ENCODE results near the gene UBE2QL1.

The UBE2QL1 gene

DNA sequence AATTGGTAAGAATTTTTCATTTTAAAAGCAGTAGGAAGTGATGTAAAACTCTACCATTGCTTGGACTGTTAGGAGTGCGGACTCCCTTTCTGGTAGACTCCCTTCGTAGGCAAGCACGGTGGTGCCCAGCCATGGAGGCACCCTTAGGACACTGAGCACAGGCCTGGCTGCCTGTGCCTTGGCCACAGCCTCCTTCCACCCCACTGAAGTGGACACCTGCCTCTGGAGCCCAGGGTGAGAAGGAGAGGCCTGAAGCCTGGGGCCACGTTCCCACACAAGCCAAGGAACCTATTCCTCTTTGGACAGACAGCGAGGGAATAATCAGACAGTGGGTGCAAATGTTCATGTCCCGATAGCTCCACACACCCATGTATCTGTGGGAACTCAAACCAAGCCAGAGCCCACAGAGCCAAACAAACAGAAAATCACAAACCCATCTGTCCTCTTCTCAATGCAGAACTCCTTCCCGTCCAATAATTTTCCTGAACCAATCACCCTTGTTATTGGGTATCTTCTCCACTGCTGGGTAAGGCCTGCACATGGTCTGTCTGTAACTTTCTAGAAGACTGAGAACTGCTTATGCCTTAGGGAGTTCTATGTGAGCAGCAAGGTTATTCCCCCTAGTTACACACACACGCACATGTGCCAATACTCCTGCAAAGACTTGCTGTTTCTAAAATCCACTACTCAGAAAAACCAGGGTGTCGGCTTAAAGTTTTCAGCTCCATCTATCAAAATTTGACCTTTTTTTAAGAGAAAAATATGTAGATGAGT lies 45.2 kb downstream of the UBE2QL1 start:
- H3K4me3 ChIP-seq (ENCODE audit: low read length): no peak overlapping the region
- no peak for DNase-seq (ENCODE audit: low read depth)
- TF ChIP-seq CTCF (IDR thresholded peaks at IDR 0.05; ENCODE audit: insufficient read depth, low read depth, low read length, missing control alignments): no peak

DNA sequence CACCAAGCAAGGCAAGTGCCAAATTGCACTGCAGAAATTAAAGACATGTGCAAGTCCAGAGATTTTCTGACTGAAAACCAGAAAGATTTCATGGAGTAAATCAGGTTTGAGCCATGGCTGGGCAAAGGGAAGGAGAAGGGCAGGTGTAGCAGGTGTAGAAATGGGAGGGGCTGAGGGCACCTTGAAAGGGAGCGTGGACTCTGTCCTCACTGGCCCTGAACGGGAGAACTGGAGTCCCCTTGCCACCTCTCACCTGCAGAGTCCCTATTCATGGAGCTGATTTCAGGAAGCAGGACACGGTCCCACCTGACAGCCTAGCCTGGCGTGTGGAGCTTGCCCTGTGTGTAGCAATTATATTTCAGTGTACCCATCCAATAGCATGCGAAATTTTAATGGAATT lies 46.3 kb downstream of the UBE2QL1 start:
- no peak for TF ChIP-seq CTCF (IDR thresholded peaks at IDR 0.05; ENCODE audit: insufficient read depth, low read depth, low read length, missing control alignments)
- DNase-seq (ENCODE audit: low read depth): no peak

GRCh38 chr5:6495433-6496206 lies 47.0 kb downstream of the UBE2QL1 start:
- TF ChIP-seq CTCF (IDR thresholded peaks at IDR 0.05; ENCODE audit: insufficient read depth, low read depth, low read length, missing control alignments): no peak
- no peak for DNase-seq (ENCODE audit: low read depth)
- no peak overlapping the region for H3K4me3 ChIP-seq (ENCODE audit: low read length)

More for the DNA sequence above, 46.3 kb downstream of the UBE2QL1 start:
- no peak overlapping the region for H3K4me3 ChIP-seq (ENCODE audit: low read length)

DNA sequence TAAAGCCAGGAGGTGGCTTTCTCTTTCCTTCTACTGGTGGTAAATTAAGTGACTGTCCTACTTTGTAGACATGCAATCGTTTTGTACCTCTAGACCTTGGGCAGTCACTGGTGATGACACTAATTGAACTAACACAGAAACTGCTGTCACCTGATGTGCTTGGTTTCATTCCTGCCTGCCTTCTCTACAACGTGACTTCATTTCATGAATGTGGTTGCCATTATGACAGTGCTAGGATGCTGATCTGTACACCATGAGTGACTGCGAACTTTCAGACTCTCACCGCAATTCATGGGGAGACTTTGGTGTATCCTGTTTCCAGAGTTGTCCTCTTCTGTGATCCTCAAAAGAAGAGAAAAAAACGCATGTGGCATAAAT lies 47.5 kb downstream of the UBE2QL1 start:
- no peak for TF ChIP-seq CTCF (IDR thresholded peaks at IDR 0.05; ENCODE audit: insufficient read depth, low read depth, low read length, missing control alignments)
- DNase-seq (ENCODE audit: low read depth): no peak
- H3K4me3 ChIP-seq (ENCODE audit: low read length): no peak overlapping the region

GRCh38 chr5:6496636-6497035 lies 48.0 kb downstream of the UBE2QL1 start:
- no peak for DNase-seq (ENCODE audit: low read depth)
- no peak for TF ChIP-seq CTCF (IDR thresholded peaks at IDR 0.05; ENCODE audit: insufficient read depth, low read depth, low read length, missing control alignments)
- no peak overlapping the region for H3K4me3 ChIP-seq (ENCODE audit: low read length)

- DNase-seq (ENCODE audit: low read depth): no peak
- no peak for TF ChIP-seq CTCF (IDR thresholded peaks at IDR 0.05; ENCODE audit: insufficient read depth, low read depth, low read length, missing control alignments)
- H3K4me3 ChIP-seq (ENCODE audit: low read length): no peak overlapping the region
These were observed 48.6 kb downstream of the UBE2QL1 start for GRCh38 chr5:6497262-6497661.
